ENCODE results near the gene SOS2.
"Not testable (repeated sequence)": the region's sequence is repeated elsewhere in the genome, so short reads cannot be mapped to it uniquely, and the experiment has no call there.

SOS2 gene

GRCh38 chr14:50083467-50084337, 147.7 kb downstream of the SOS2 start:
- DNase-seq = peak; percentile 22 to 53 (median 34)

GRCh38 chr14:50082784-50083466, 148.5 kb downstream of the SOS2 start:
- peak; percentile 64 to 94 (median 77) for DNase-seq

GRCh38 chr14:50082308-50082742, 149.1 kb downstream of the SOS2 start:
- peak in 4 of 5 donors; percentile 43 to 57 (median 54) for DNase-seq

- DNase-seq = not testable (repeated sequence)
Observed at GRCh38 chr14:50079103-50079502, 152.3 kb downstream of the SOS2 start.

GRCh38 chr14:50073663-50074062, 157.7 kb downstream of the SOS2 start:
- not testable (repeated sequence) for DNase-seq

- DNase-seq = no peak
Observed at GRCh38 chr14:50072395-50072794, 159.0 kb downstream of the SOS2 start.

- no peak for DNase-seq
Observed at GRCh38 chr14:50070840-50071548, 160.4 kb downstream of the SOS2 start.

- DNase-seq = no peak
Observed at GRCh38 chr14:50070230-50070629, 161.1 kb downstream of the SOS2 start.

GRCh38 chr14:50069325-50069724, 162.1 kb downstream of the SOS2 start:
- DNase-seq = no peak

- DNase-seq = no peak
Observed at GRCh38 chr14:50068496-50068895, 162.9 kb downstream of the SOS2 start.

GRCh38 chr14:50067723-50068495, 163.5 kb downstream of the SOS2 start:
- no peak for DNase-seq

Measured in T-helper 1 cell (primary cell).